Cardiac fibroblast (primary cell): ENCODE data around the gene DUT.

Source experiments
- DNase-seq, 2 donors: peaks; one replicate each; pipeline versions ENCODE4 v3.0.0 to v3.0.0-alpha.2; 2010; ENCODE audit warnings: low read depth in 2 of 2
- H3K4me3 ChIP-seq, 2 donors: replicated peaks in 1 of 2; 1 replicate in 1 of 2; 2 replicates in 1 of 2; pipeline ENCODE4 v1.5.1; 2011; ENCODE audit warnings: low read depth in 2 of 2, low read length in 2 of 2, mild to moderate bottlenecking in 2 of 2, moderate library complexity in 1 of 2
- CTCF ChIP-seq: IDR thresholded peaks from one replicate; pipeline ENCODE4 v1.5.1; 2011; ENCODE audit warnings: low read depth, mild to moderate bottlenecking, low read length, inconsistent platforms

DUT gene

GRCh38 chr15:48374472-48374871 lies 43.2 kb downstream of the DUT start:
- H3K4me3 ChIP-seq = no peak overlapping the region
- DNase-seq = peak; percentile 62
- no peak for TF ChIP-seq CTCF

- DNase-seq = no peak
- H3K4me3 ChIP-seq = no peak overlapping the region
- TF ChIP-seq CTCF = no peak
Observed at GRCh38 chr15:48375767-48376166, 44.5 kb downstream of the DUT start.

DNA sequence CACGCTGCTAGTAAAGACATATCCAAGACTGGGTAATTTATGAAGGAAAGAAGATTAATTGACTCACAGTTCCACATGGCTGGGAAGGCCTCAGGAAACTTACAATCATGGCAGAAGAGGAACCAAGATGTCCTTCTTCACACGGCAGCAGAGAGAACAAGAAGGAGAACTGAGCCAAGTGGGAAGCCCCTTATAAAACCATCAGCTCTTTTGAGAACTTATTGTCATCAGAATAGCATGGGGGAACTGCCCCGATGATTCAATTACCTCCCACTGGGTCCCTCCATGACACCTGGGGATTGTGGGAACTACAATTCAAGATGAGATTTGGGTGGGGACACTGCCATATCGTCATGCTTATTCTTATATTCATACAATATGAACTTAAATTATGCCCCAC lies 49.0 kb downstream of the DUT start:
- DNase-seq = no peak
- no peak for TF ChIP-seq CTCF

GRCh38 chr15:48381861-48382260 lies 50.6 kb downstream of the DUT start:
- no peak for TF ChIP-seq CTCF
- no peak for DNase-seq
- H3K4me3 ChIP-seq = no peak overlapping the region

More for the DNA sequence above, 49.0 kb downstream of the DUT start:
- no peak overlapping the region for H3K4me3 ChIP-seq

DNA sequence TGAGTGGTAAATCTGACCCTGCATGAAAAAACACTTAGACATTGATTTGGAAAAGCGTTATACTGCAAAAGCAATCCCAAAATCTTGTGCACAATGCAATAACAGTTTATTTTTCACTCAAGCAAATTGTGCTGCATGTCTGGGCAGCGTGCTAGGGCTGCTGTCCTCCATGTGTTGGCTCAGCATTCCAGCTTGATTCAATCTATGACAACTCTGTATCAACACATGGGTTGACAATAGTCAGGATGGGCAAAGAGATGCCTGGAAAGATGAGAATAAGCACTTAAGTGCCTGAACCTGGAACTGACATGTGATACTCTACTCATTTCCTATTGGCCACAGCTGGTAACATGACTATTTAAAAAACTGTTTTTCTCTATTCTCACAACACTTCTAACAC lies 51.8 kb downstream of the DUT start:
- DNase-seq = no peak
- no peak for TF ChIP-seq CTCF
- H3K4me3 ChIP-seq = no peak overlapping the region

DNA sequence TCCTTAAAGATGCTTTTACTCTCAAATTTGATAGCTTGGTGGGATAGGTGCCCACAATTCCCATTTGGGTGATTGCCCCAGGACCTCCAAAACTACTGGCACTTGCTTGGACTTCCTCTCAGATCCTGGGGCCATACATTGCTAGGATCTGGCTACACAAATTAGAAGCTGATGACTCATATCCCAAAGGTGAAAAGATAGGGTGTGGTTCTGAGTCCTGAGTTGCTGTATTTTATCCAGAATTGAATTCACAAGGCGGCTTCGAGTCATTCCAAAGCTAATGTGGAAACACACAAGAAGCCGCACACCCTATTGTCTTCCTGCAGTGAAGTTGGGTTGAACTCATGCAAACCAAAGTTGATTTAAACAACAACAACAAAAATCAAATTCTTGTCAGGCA lies 53.4 kb downstream of the DUT start:
- no peak overlapping the region for H3K4me3 ChIP-seq
- no peak for DNase-seq
- TF ChIP-seq CTCF = no peak

GRCh38 chr15:48385031-48385830 lies 54.0 kb downstream of the DUT start:
- DNase-seq = peak; percentile 78 to 82
- no peak for TF ChIP-seq CTCF
- H3K4me3 ChIP-seq = no peak overlapping the region
